CD4-positive, CD25-positive, alpha-beta regulatory T cell (primary cell): ENCODE data around the gene UBE2N. TPM values are rescaled to one million over a fixed set of nuclear protein-coding genes. Genes with fewer than 3 reads are reported as not detected.
A peak's percentile ranks its signal among the peaks of the same experiment; 100 is the strongest.

ENCODE experiments used
- ATAC-seq, 2 donors: fragments of 150-1000 bp; cut with Tn5 transposase; one replicate each; pipeline ENCODE4 v1.10.0; 2021; ENCODE audit warnings: low read depth in 2 of 2, moderate number of reproducible peaks in 2 of 2, moderate library complexity in 1 of 2
- DNase-seq, 3 donors: peaks; one replicate each; pipeline versions ENCODE4 v3.0.0 to v3.0.0-alpha.2; 2012 to 2022; ENCODE audit warnings: mixed read lengths in 1 of 3
- H3K27ac ChIP-seq: one replicate; pipeline ENCODE4 v1.7.0; 2013; ENCODE audit warnings: mild to moderate bottlenecking, low read length; ENCODE audit not compliant: insufficient read depth, poor library complexity, severe bottlenecking
- H3K27me3 ChIP-seq: one replicate; pipeline ENCODE4 v1.7.0; 2013; ENCODE audit warnings: low read length; ENCODE audit not compliant: control insufficient read depth, insufficient read depth
- H3K36me3 ChIP-seq: one replicate; pipeline ENCODE4 v1.7.0; 2013; ENCODE audit warnings: mild to moderate bottlenecking, low read length, moderate library complexity; ENCODE audit not compliant: control insufficient read depth, insufficient read depth
- H3K4me1 ChIP-seq: 2 replicates; pipeline ENCODE4 v1.7.0; 2013; ENCODE audit warnings: mild to moderate bottlenecking, low read length; ENCODE audit not compliant: insufficient read depth, control insufficient read depth, poor library complexity, severe bottlenecking
- H3K4me3 ChIP-seq: one replicate; pipeline ENCODE4 v1.7.0; 2013; ENCODE audit warnings: low read depth, mild to moderate bottlenecking, low read length, moderate library complexity
- H3K9me3 ChIP-seq, 2 experiments: 1 replicate in 1 of 2; 2 replicates in 1 of 2; pipeline ENCODE4 v1.7.0; 2013; ENCODE audit warnings: low read length in 2 of 2, mild to moderate bottlenecking in 1 of 2, moderate library complexity in 1 of 2; ENCODE audit not compliant: control insufficient read depth in 2 of 2
- H3K27ac Mint-ChIP-seq, 3 donors: one replicate each; pipeline ENCODE4 v1.8.0; 2020 to 2022; ENCODE audit warnings: mild to moderate bottlenecking in 3 of 3, mixed read lengths in 3 of 3, moderate library complexity in 2 of 3
- H3K27me3 Mint-ChIP-seq: one replicate; pipeline ENCODE4 v1.8.0; 2022; ENCODE audit warnings: mild to moderate bottlenecking, mixed read lengths
- H3K36me3 Mint-ChIP-seq: one replicate; pipeline ENCODE4 v1.8.0; 2020; ENCODE audit warnings: mixed read lengths
- H3K4me1 Mint-ChIP-seq, 4 donors: one replicate each; pipeline ENCODE4 v1.8.0; 2020 to 2022; ENCODE audit warnings: mixed read lengths in 4 of 4, mild to moderate bottlenecking in 1 of 4
- H3K4me3 Mint-ChIP-seq, 4 donors: one replicate each; pipeline ENCODE4 v1.8.0; 2020 to 2022; ENCODE audit warnings: mild to moderate bottlenecking in 4 of 4, mixed read lengths in 4 of 4, moderate library complexity in 3 of 4
- H3K9me3 Mint-ChIP-seq, 7 donors: one replicate each; pipeline ENCODE4 v1.8.0; 2020 to 2022; ENCODE audit warnings: mixed read lengths in 7 of 7, mild to moderate bottlenecking in 3 of 7, moderate library complexity in 2 of 7
- polyA plus RNA-seq, 4 donors: library from polyadenylated mRNA; unstranded; fragments of 300-500 nt; fragmentation: Illumina TruSeq; gene quantifications; one replicate each; pipeline ENCODE4 v1.2.3, GENCODE V29; 2021
- total RNA-seq: library from RNA; stranded (reverse); gene quantifications from one replicate; pipeline ENCODE4 v1.2.3, GENCODE V29; 2022

UBE2N gene
- total RNA-seq = 116 TPM
- 100 to 1,000 TPM; 195 to 314 (median 239) TPM for polyA plus RNA-seq

DNA sequence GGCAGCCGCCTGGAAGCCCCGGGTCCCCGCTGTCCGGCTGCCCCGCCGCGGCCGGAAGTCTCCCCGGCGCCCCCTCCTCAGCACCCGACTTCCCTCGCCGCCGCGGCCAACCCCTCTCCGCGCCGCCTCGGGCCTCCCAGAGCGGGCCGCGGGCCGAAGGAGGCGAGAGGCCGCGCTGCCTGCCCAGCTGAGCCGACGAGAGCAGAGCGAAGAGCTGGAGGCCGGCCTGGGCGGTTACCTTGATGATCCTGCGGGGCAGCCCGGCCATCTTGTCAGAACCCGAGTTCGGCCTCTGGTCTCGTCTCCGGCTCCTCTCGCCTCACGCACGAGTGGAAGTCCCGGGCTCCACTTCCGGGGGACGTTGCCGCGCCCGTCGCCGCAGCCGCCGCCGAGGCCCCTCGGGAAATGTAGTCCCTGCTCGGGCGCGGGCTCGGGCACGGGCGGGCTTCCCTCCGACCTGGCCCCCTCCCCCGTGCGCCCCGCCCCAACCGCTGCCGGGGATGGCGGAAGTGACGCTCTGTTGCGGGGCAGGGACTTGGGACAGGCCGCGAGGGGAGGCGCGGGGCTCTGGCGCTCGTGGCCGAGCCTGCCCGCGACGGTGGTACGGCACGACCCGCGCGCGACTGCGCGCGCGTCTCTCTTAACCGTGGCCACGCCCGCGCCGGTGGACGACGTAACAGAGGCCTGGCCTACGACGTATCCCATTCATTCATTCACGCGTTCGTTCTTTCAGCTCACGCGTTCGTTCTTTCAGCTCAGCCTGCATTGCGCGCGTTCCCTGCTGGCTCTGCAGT lies at the start of gene UBE2N:
UBE2N (minus strand) TSS at position 331 of the 794 bp plus-strand sequence; CDS start at position 268, 63 bp downstream.
- H3K4me1 ChIP-seq = peaks cover 52% of the 10 kb centered on the region
- peak; percentile 87 to 88 for ATAC-seq
- peak within 1 kb of the TSS; percentile 95 for H3K27ac ChIP-seq
- Mint-ChIP-seq H3K9me3 (no peaks in the 10 kb centered on the region), H3K4me1 (peaks cover 40 to 57% (median 46%) of the 10 kb centered on the region in 4 donors), H3K4me3 (peak within 1 kb of the TSS; percentile 94 to 99 (median 98)), H3K27me3 (no peaks in the 10 kb centered on the region), H3K27ac (peak within 1 kb of the TSS; percentile 92 to 100 (median 99)), H3K36me3 (no peaks in the 10 kb centered on the region)
- H3K27me3 ChIP-seq = no peaks in the 10 kb centered on the region
- H3K9me3 ChIP-seq = no peaks in the 10 kb centered on the region
- DNase-seq = peak; percentile 96 to 98 (median 98)
- H3K4me3 ChIP-seq = peak within 1 kb of the TSS; percentile 86
- no peaks in the 10 kb centered on the region for H3K36me3 ChIP-seq

- H3K4me3 Mint-ChIP-seq = no peak overlapping the region
- no peaks in the 10 kb centered on the region for H3K9me3 Mint-ChIP-seq
- Histone ChIP-seq H3K36me3 (peaks cover 78% of the 10 kb centered on the region), H3K9me3 (no peaks in the 10 kb centered on the region), H3K27me3 (no peaks in the 10 kb centered on the region), H3K27ac (no peak overlapping the region), H3K4me1 (no peaks in the 10 kb centered on the region), H3K4me3 (no peak overlapping the region)
- H3K27me3 Mint-ChIP-seq = no peaks in the 10 kb centered on the region
- H3K27ac Mint-ChIP-seq = no peak overlapping the region
- H3K36me3 Mint-ChIP-seq = peaks cover 19% of the 10 kb centered on the region
- ATAC-seq = no peak
- no peak for DNase-seq
- H3K4me1 Mint-ChIP-seq = peaks cover 0 to 12% (median 9%) of the 10 kb centered on the region in 4 donors
These were observed 42.7 kb upstream of the UBE2N start for GRCh38 chr12:93484315-93484981.

DNA sequence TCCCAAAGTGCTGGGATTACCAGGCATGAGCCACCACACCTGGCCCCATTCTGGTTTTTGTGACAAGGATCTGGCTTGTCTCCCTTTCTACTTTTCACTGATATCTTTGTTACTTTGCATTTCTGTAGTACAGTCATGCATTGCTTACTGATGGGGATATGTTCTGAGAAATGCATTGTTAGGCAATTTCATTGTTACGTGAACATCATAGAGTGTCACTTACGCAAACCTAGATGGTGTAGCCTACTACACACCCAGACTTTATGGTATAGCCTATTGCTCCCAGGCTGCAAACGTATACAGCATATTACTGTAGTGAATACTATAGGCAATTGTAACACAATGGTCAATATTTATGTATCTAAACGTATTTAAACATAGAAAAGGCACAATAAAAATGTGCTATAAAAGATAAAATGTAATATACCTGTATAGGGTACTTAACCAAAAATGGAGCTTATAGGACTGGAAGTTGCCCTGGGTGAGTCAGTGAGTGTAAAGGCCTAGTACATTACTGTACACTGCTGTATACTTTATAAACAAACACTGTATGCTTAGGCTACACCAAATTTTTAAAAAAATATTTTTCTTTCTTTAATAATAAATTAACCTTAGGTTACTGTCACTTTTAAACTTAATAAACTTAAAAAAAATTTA lies 41.5 kb upstream of the UBE2N start:
- H3K27ac Mint-ChIP-seq = peak overlapping the region in 1 of 3 donors; percentile 41
- H3K4me1 ChIP-seq = no peaks in the 10 kb centered on the region
- H3K27me3 Mint-ChIP-seq = no peaks in the 10 kb centered on the region
- H3K4me3 Mint-ChIP-seq = no peak overlapping the region
- ATAC-seq = no peak
- no peaks in the 10 kb centered on the region for H3K9me3 ChIP-seq
- no peaks in the 10 kb centered on the region for H3K27me3 ChIP-seq
- H3K36me3 Mint-ChIP-seq = peaks cover 19% of the 10 kb centered on the region
- no peak overlapping the region for H3K4me3 ChIP-seq
- H3K36me3 ChIP-seq = peaks cover 78% of the 10 kb centered on the region
- DNase-seq = no peak
- no peak overlapping the region for H3K27ac ChIP-seq
- peaks cover 0 to 10% (median 7%) of the 10 kb centered on the region in 4 donors for H3K4me1 Mint-ChIP-seq
- H3K9me3 Mint-ChIP-seq = no peaks in the 10 kb centered on the region

DNA sequence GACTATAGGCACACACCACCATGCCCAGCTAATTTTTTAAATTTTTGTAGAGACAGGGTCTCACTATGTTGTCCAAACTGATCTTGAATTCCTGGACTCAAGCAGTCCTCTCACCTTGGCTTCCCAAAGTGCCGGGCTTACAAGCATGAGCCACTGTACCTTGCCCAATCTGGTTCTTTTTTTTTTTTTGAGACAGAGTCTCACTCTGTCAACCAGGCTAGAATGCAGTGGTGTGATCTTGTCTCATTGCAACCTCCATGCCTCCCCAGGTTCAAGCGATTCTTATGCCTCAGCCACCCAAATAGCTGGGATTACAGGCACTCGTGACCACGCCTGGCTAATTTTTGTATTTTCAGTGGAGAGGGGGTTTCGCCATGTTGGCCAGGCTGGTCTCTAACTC lies 41.0 kb upstream of the UBE2N start:
- peaks cover 78% of the 10 kb centered on the region for H3K36me3 ChIP-seq

GRCh38 chr12:93476555-93476954 lies 34.8 kb upstream of the UBE2N start:
- Mint-ChIP-seq H3K4me3 (no peak overlapping the region), H3K36me3 (peaks cover 23% of the 10 kb centered on the region), H3K4me1 (peaks cover 0 to 14% (median 8%) of the 10 kb centered on the region in 4 donors), H3K27ac (peak overlapping the region in 1 of 3 donors; percentile 7), H3K9me3 (no peaks in the 10 kb centered on the region), H3K27me3 (no peaks in the 10 kb centered on the region)
- Histone ChIP-seq H3K4me1 (no peaks in the 10 kb centered on the region), H3K9me3 (no peaks in the 10 kb centered on the region), H3K4me3 (no peak overlapping the region), H3K27me3 (no peaks in the 10 kb centered on the region), H3K27ac (no peak overlapping the region), H3K36me3 (peaks cover 59% of the 10 kb centered on the region)
- ATAC-seq (no peak), DNase-seq (no peak)

More for the DNA sequence above, 41.0 kb upstream of the UBE2N start:
- Mint-ChIP-seq H3K36me3 (peaks cover 18% of the 10 kb centered on the region), H3K9me3 (no peaks in the 10 kb centered on the region), H3K27me3 (no peaks in the 10 kb centered on the region), H3K27ac (peak overlapping the region in 1 of 3 donors; percentile 41), H3K4me3 (no peak overlapping the region), H3K4me1 (peaks cover 0 to 10% (median 7%) of the 10 kb centered on the region in 4 donors)
- no peaks in the 10 kb centered on the region for H3K9me3 ChIP-seq
- ATAC-seq (no peak), DNase-seq (no peak)
- H3K27me3 ChIP-seq = no peaks in the 10 kb centered on the region
- no peak overlapping the region for H3K27ac ChIP-seq
- H3K4me3 ChIP-seq = no peak overlapping the region
- H3K4me1 ChIP-seq = no peaks in the 10 kb centered on the region

GRCh38 chr12:93469386-93469785 lies 27.6 kb upstream of the UBE2N start:
- Histone ChIP-seq H3K4me1 (peaks cover 24% of the 10 kb centered on the region), H3K27me3 (no peaks in the 10 kb centered on the region), H3K9me3 (no peaks in the 10 kb centered on the region), H3K4me3 (peak overlapping the region; percentile 94), H3K27ac (no peak overlapping the region), H3K36me3 (peaks cover 25% of the 10 kb centered on the region)
- Mint-ChIP-seq H3K4me3 (peak overlapping the region in 3 of 4 donors; percentile 11 to 86 (median 73)), H3K4me1 (peaks cover 28 to 48% (median 39%) of the 10 kb centered on the region in 4 donors), H3K9me3 (peaks cover 0 to 3% (median 0%) of the 10 kb centered on the region in 7 donors), H3K27ac (no peak overlapping the region), H3K27me3 (no peaks in the 10 kb centered on the region), H3K36me3 (peaks cover 24% of the 10 kb centered on the region)
- DNase-seq (no peak), ATAC-seq (no peak)

- DNase-seq (peak in 1 of 3 donors; percentile 40), ATAC-seq (no peak)
- Mint-ChIP-seq H3K27ac (peak overlapping the region; percentile 83 to 98 (median 98)), H3K36me3 (peaks cover 20% of the 10 kb centered on the region), H3K4me1 (peaks cover 28 to 48% (median 39%) of the 10 kb centered on the region in 4 donors), H3K9me3 (peaks cover 0 to 3% (median 0%) of the 10 kb centered on the region in 7 donors), H3K4me3 (peak overlapping the region; percentile 86 to 97 (median 94)), H3K27me3 (no peaks in the 10 kb centered on the region)
- no peaks in the 10 kb centered on the region for H3K27me3 ChIP-seq
- H3K4me3 ChIP-seq = peak overlapping the region; percentile 94
- peaks cover 16% of the 10 kb centered on the region for H3K36me3 ChIP-seq
- peak overlapping the region; percentile 88 for H3K27ac ChIP-seq
- no peaks in the 10 kb centered on the region for H3K9me3 ChIP-seq
- H3K4me1 ChIP-seq = peaks cover 24% of the 10 kb centered on the region
These were observed 26.2 kb upstream of the UBE2N start for GRCh38 chr12:93468008-93468371.
